ENCODE data around the gene TOP3B.
A peak's percentile ranks its signal among the peaks of the same experiment; 100 is the strongest.

- TF ChIP-seq POLR2AphosphoS5 (IDR thresholded peaks at IDR 0.05; ENCODE audit: low read depth, low read length) (peak; percentile 83), TAF1 (IDR thresholded peaks at IDR 0.05; ENCODE audit: borderline replicate concordance, insufficient read depth, low read length) (peak; percentile 95), REST (IDR thresholded peaks at IDR 0.05; ENCODE audit: insufficient read depth in 1 of 2, low read depth in 2 of 2, low read length in 2 of 2) (0 out of 4 replicates have a peak, but pooled peaks of 1 of the 2 experiments have one; percentile 45), SIN3A (IDR thresholded peaks at IDR 0.05; ENCODE audit: borderline replicate concordance, insufficient read depth, low read length) (0 out of 2 replicates have a peak, but pooled peaks have one; percentile 51), FOXP2 (optimal IDR thresholded peaks at IDR 0.05; ENCODE audit: borderline replicate concordance, extremely low read depth, extremely low read length, insufficient read depth) (peak; percentile 92)
Observed at GRCh38 chr22:21982338-21982965, at the start of gene TOP3B.
